Upper lobe of left lung (tissue), 6 donors: ENCODE results near the gene SLAMF7. TPM values are rescaled to one million over a fixed set of nuclear protein-coding genes. Genes with fewer than 3 reads are reported as not detected.

Source experiments
- ATAC-seq, 2 donors: fragments of 200-7000 bp; cut with Tn5 transposase; one replicate each; pipeline ENCODE4 v1.9.1; 2022; ENCODE audit warnings: mild to moderate bottlenecking in 2 of 2, moderate library complexity in 2 of 2; ENCODE audit not compliant: low FRiP score in 2 of 2
- DNase-seq, 2 donors: peaks; one replicate each; pipeline ENCODE4 v3.0.0-alpha.2; 2019 to 2020
- H3K27ac ChIP-seq, 4 donors: fragments of 200-600 bp; sonication (generic); one replicate each; pipeline ENCODE4 v1.5.1; 2016 to 2019
- H3K27me3 ChIP-seq, 4 donors: fragments of 200-600 bp; sonication (generic); one replicate each; pipeline ENCODE4 v1.5.1; 2017 to 2019
- H3K36me3 ChIP-seq, 4 donors: fragments of 200-600 bp; sonication (generic); one replicate each; pipeline ENCODE4 v1.5.1; 2016 to 2019
- H3K4me1 ChIP-seq, 4 donors: fragments of 200-600 bp; sonication (generic); one replicate each; pipeline ENCODE4 v1.5.1; 2018 to 2019
- H3K4me3 ChIP-seq, 4 donors: fragments of 200-600 bp; sonication (generic); one replicate each; pipeline ENCODE4 v1.5.1; 2017 to 2019; ENCODE audit warnings: mild to moderate bottlenecking in 2 of 4, moderate library complexity in 1 of 4
- H3K9me3 ChIP-seq, 4 donors: fragments of 200-600 bp; sonication (generic); one replicate each; pipeline ENCODE4 v1.5.1; 2018 to 2019
- CTCF ChIP-seq, 6 experiments: fragments of 450-650 bp in 4 of 6; fragments of 200-600 bp in 2 of 6; sonication (generic) in 2 of 6; IDR thresholded peaks; one replicate each; pipeline ENCODE4 v1.5.1; 2016 to 2019; ENCODE audit warnings: antibody characterized with exemption in 6 of 6
- EP300 ChIP-seq, 4 donors: sonication (generic); formaldehyde crosslinking; IDR thresholded peaks; one replicate each; pipeline ENCODE4 v1.5.1; 2017; ENCODE audit warnings: antibody characterized with exemption in 4 of 4, control low read depth in 2 of 4
- POLR2A ChIP-seq, 4 donors: fragments of 450-650 bp; IDR thresholded peaks; one replicate each; pipeline ENCODE4 v1.5.1; 2016 to 2017; ENCODE audit warnings: antibody characterized with exemption in 4 of 4, mild to moderate bottlenecking in 2 of 4
- POLR2AphosphoS5 ChIP-seq, 2 donors: sonication (generic); formaldehyde crosslinking; IDR thresholded peaks; one replicate each; pipeline ENCODE4 v1.5.1; 2017; ENCODE audit warnings: antibody characterized with exemption in 2 of 2
- WGBS, 2 donors: methylation state at CpG; one replicate each; pipeline ENCODE4 v1.1.5; 2017 to 2018; 5-methylcytosine and 5-hydroxymethylcytosine counted together
- total RNA-seq, 6 donors: library from RNA; depleted of rRNA in 4 of 6; stranded (reverse); fragments of >200 nt in 4 of 6; gene quantifications; one replicate each; pipeline versions ENCODE4 v1.1.0 to v1.2.1, GENCODE V29; 2016 to 2021
- donor health status: DM: no; HTN: no; CAD: no; lungs with moderate emphysema.
- donor health status: DM: no; HTN: yes; CAD: no; lungs with severe emphysema.

SLAMF7 gene
- total RNA-seq, 6 donors from 2014 or later: 0.67 to 17.2 (median 3.5) TPM

DNA sequence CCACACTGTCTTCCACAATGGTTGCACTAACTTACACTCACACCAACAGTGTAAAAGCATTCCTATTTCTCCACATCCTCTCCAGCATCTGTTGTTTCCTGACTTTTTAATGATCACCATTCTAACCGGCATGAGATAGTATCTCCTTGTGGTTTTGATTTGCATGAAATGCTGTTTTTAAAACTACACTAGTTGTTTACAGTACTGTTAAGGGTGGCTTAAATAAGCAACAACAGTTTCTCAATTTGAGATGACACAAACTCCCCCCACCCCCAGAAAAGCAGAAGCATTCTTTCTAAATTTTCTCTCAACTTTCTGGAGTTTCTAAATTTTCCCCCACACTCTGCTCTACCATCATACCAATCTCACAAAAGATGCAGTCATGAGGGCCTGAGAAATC, 7.1 kb upstream of the SLAMF7 start:
- DNase-seq: no peak
- WGBS, 2 donors: 32 to 70% methylated on average over 1 of the region's 1 CpG

DNA sequence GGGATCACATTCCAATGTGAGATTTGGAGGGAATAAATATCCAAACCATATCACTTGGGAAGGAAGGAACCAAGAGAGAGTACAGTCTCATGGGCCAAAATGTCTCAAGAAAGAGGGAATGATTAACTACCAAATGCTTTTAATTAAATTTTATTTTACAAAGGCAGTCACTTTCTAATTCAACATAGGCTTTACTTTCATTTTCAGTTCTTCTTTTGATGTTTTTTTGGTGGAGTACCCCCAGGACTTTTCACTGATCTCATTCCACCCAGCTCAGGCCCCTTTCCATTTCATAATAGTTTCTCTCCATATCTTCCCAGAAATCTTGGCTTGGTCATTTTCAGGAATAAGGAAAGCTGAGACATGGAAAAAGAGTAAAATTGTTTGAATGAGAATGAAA, 5.1 kb upstream of the SLAMF7 start:
- no peak for ATAC-seq
- H3K36me3 ChIP-seq: no peaks in the 10 kb centered on the region
- no peak for DNase-seq
- TF ChIP-seq CTCF (IDR thresholded peaks at IDR 0.05) (no peak), EP300 (IDR thresholded peaks at IDR 0.05) (no peak), POLR2AphosphoS5 (IDR thresholded peaks at IDR 0.05) (no peak), POLR2A (IDR thresholded peaks at IDR 0.05) (no peak)
- H3K9me3 ChIP-seq: peaks cover 0 to 8% (median 0%) of the 10 kb centered on the region in 4 donors
- no peak overlapping the region for H3K27ac ChIP-seq
- H3K4me3 ChIP-seq: no peak overlapping the region
- no peaks in the 10 kb centered on the region for H3K27me3 ChIP-seq
- peaks cover 0 to 5% (median 0%) of the 10 kb centered on the region in 4 donors for H3K4me1 ChIP-seq

More for the DNA sequence above, 7.1 kb upstream of the SLAMF7 start:
- H3K4me3 ChIP-seq: no peak overlapping the region
- H3K9me3 ChIP-seq: peaks cover 0 to 2% (median 0%) of the 10 kb centered on the region in 4 donors
- no peaks in the 10 kb centered on the region for H3K36me3 ChIP-seq
- TF ChIP-seq CTCF (IDR thresholded peaks at IDR 0.05) (no peak), POLR2A (IDR thresholded peaks at IDR 0.05) (no peak), EP300 (IDR thresholded peaks at IDR 0.05) (no peak), POLR2AphosphoS5 (IDR thresholded peaks at IDR 0.05) (no peak)
- no peak overlapping the region for H3K27ac ChIP-seq
- no peak for ATAC-seq
- no peaks in the 10 kb centered on the region for H3K27me3 ChIP-seq
- H3K4me1 ChIP-seq: peaks cover 0 to 3% (median 2%) of the 10 kb centered on the region in 4 donors

- no peak overlapping the region for H3K27ac ChIP-seq
- no peaks in the 10 kb centered on the region for H3K27me3 ChIP-seq
- H3K36me3 ChIP-seq: no peaks in the 10 kb centered on the region
- peaks cover 0 to 8% (median 0%) of the 10 kb centered on the region in 4 donors for H3K9me3 ChIP-seq
- no peak for DNase-seq
- TF ChIP-seq EP300 (IDR thresholded peaks at IDR 0.05): no peak
- no peak for TF ChIP-seq CTCF (IDR thresholded peaks at IDR 0.05)
- no peak for TF ChIP-seq POLR2A (IDR thresholded peaks at IDR 0.05)
- TF ChIP-seq POLR2AphosphoS5 (IDR thresholded peaks at IDR 0.05): no peak
- no peak overlapping the region for H3K4me3 ChIP-seq
- peaks cover 0 to 6% (median 0%) of the 10 kb centered on the region in 4 donors for H3K4me1 ChIP-seq
- ATAC-seq: no peak
Measured at GRCh38 chr1:160734301-160734700, 4.7 kb upstream of the SLAMF7 start.

DNA sequence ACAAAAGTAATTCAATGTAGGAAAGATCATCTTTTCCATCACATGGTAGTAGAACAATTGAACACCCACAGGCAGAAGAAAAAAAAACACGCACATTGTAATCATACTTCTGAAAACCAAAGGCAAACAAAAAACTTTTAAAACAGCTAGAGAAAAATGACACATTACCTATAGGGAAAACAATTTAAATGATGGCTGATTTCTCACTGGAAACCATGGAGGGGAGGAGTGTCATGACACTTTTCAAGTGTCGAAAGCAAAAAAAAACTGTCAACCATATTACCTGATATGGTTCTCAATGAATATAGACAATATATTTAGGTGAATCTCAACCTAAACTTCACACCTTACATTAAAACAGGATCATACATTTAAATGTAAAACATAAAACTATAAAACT, 776 bp upstream of the SLAMF7 start:
- ATAC-seq: no peak
- peaks cover 0 to 12% (median 0%) of the 10 kb centered on the region in 4 donors for H3K4me1 ChIP-seq
- no peak overlapping the region for H3K27ac ChIP-seq
- H3K4me3 ChIP-seq: no peak overlapping the region
- TF ChIP-seq CTCF (IDR thresholded peaks at IDR 0.05): no peak
- DNase-seq: no peak
- peaks cover 0 to 8% (median 0%) of the 10 kb centered on the region in 4 donors for H3K9me3 ChIP-seq
- 76 to 77% methylated on average over 2 of the region's 2 CpGs for WGBS, 2 donors
- H3K27me3 ChIP-seq: no peaks in the 10 kb centered on the region
- no peaks in the 10 kb centered on the region for H3K36me3 ChIP-seq

GRCh38 chr1:160740133-160740688, 1.2 kb downstream of the SLAMF7 start:
- peak overlapping the region in 2 of 4 donors; percentile 13 to 22 for H3K27ac ChIP-seq
- DNase-seq (no peak), ATAC-seq (no peak)
- peak overlapping the region in 1 of 4 donors; percentile 22 for H3K4me3 ChIP-seq
- 83 to 90% methylated on average over 5 of the region's 5 CpGs for WGBS, 2 donors
- H3K27me3 ChIP-seq: no peaks in the 10 kb centered on the region
- H3K9me3 ChIP-seq: peaks cover 0 to 8% (median 0%) of the 10 kb centered on the region in 4 donors
- H3K36me3 ChIP-seq: no peaks in the 10 kb centered on the region
- peaks cover 0 to 12% (median 0%) of the 10 kb centered on the region in 4 donors for H3K4me1 ChIP-seq
- TF ChIP-seq CTCF (IDR thresholded peaks at IDR 0.05) (no peak), EP300 (IDR thresholded peaks at IDR 0.05) (no peak), POLR2A (IDR thresholded peaks at IDR 0.05) (no peak), POLR2AphosphoS5 (IDR thresholded peaks at IDR 0.05) (no peak)
